Activated CD8-positive, alpha-beta memory T cell treated with anti-CD3 and anti-CD28 coated beads, Interleukin-2, amount 50 U/mL, for 48 hours (primary cell): Measurements from ENCODE around the gene TTC23L.
"Not testable (repeated sequence)": the region's sequence is repeated elsewhere in the genome, so short reads cannot be mapped to it uniquely, and the experiment has no call there.

Source experiments
- DNase-seq: peaks from one replicate; pipeline ENCODE4 v3.0.0-alpha.2; 2020

The TTC23L gene

DNA sequence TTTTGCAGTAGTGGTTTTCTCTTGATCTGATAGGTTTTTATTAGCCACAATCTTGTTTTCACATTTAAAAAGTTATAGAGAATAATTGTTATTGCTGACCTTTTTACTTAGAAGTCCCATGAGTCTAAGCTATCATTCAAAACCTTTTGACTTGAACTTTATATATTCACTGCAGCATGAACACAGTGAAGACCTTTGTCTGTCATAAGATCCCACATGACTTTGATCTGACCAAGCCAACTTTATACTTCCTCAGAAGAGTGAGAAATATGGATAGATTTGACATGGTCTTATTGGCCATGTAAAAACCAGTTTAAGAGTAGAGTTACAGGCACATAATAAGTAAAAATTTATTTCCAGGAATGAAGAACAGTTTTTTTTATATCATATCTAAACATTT is 42.3 kb downstream of the TTC23L start:
- DNase-seq, result no peak

DNA sequence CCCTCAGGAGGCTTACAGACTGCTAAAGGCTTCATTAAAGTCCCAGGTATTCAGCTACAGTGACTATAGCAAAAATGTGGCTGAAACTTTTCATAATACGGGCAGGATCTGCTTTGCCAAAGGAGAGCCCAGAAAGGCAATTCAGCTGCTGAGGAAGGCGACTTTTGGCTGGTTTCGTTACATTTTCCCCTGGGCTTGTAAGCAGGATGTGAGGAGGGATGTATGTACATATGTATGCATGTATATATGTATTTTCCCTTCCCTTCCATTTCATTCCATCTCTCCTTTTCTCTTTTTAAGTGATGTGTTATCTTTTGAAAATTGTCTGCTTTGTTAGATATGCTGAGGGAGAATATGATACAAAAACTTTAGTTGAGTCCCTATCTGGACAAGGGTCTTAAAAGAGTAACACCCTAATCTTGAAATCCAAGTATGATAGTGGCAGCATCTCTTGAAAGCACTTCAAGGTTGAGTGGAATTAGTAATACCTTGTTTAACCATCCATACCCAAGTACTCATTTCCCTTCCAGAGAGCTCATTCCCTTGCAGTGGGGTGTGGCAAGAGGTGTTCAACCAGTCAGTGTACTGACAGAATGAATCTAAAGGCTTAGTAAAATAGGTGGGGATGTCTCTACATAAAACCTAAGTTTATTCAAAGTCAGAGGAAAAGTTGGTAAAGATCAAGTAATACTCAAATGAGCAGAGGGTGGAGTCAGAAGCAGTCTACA is 47.6 kb downstream of the TTC23L start:
- DNase-seq, result no peak

DNA sequence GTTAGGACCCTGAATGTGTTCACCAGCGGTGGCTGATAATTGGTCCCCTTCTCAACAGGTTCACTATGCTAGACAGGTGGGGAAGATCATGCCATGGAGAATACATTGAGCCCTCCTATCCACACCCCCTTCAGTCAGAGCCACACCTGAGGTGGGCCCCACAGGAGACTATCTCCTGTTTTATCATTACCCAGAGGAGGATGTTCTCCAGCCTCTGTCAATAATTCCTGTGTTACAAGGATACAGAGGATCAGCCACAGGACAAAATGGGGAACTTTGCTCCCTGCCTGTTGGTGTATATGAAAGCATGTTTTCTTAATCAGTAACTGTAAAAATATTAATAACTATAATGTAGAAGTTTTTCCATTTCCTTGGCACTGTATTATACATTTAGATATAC is 50.4 kb downstream of the TTC23L start:
- no peak for DNase-seq

DNA sequence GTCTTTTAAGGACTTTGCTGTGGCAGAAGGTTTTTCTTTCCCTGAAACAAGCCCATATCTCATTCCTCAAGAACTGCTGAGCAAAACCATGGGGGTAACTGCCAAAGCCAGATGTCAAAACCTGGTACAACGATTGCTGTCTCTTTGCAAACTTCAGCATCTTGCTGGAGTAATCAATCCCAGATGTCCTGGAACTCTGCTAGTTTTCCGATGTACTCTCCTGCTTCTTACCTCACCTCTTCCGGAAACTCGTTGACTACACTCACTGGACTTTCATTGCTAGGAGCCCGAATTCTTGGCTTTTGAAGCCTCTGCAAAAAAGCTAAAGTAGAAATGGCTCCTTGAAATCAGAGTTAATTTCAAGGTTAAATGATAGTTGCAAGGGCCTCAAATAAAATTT is 53.0 kb downstream of the TTC23L start:
- DNase-seq, result no peak

DNA sequence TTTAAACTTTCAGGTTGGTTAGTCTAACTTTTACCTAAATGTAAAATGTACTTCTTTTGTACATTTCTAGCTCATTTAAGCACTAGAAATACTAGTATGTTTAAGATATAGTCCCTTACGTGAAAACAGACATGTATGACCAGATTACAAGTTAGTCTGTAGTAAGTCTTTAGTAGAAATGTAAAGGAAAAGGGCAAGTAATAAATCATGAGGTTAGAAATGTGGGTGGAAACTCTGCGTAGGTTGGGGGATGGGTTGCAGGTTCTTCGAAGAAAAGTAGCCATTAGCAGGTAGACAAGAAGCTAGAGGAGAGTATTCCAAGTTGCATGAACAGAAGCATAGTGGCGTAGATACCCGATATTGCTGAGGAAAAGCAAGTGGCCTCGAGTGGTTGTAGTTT is 53.5 kb downstream of the TTC23L start:
- no peak for DNase-seq

DNA sequence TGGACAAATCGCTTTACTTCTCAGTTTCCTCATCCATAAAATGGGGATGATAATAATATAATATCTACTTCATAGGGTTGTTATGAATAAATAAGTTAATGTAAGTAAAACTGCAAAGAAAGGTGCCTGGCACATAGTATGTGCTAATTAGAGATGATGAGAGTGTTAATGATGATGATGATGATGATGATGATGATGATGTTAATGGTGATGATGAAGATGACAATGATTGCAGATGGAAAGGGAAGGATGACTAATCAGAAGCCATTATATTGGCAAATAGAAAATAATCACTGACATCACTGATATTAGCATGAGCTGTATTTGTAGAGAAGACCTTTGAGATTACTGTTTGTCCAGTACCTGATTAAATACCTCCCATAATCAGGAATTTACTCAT is 55.8 kb downstream of the TTC23L start:
- no peak for DNase-seq

DNA sequence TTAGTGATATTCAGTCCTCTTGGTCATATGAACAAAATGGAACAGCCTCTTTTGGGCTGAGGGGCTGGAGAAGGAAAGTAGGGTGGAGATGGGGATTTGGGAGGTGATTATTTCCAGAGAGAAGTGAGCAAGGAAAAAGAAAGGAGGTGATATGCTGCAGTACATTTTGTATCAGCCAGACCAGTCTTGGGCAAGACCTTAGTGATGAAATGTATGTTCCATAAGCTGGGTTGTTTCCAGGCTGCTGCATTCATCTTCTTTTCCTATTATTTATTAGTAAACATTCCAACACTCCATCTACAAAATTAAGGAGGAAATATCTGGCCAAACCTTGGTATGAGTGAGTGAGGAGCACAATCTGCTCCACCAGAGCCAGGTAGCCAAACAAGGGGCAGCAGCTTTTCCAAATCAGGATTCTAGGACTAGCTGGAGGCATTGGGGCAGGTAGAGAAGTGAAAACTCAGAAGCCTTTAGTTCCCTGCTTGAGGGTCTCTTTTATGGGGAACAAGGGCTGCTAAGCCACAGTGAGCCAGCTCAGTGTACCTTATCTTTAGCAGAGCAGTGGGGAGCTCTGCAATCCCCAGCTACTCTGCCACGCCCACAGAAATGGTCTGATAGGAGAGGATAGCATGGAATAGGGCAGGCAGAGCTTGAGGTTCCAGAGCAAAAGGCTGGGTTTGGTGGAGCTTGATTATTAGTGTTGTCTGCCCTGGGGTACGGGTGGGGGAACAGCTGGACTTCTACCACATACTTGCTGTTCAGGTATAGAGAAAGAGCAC is 56.9 kb downstream of the TTC23L start:
- no peak for DNase-seq

DNA sequence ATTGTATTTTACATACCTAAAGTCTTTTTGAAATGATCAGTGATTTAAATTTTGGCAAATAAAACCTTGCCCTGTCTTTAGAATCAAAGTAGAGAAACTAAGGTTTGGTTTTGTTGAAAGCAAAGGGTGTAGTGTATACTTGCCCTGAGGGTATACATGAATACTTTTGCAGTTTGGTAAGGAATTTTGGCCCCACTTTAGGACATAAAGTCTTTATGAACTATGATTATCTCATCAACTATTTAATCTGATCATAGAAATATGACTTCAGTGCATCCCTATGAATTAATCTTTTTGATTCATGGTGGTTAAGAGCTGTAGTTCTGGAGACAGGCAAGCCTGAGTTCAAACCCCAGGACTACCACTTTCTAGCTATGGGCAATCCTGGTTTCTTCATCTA is 58.7 kb downstream of the TTC23L start:
- no peak for DNase-seq

DNA sequence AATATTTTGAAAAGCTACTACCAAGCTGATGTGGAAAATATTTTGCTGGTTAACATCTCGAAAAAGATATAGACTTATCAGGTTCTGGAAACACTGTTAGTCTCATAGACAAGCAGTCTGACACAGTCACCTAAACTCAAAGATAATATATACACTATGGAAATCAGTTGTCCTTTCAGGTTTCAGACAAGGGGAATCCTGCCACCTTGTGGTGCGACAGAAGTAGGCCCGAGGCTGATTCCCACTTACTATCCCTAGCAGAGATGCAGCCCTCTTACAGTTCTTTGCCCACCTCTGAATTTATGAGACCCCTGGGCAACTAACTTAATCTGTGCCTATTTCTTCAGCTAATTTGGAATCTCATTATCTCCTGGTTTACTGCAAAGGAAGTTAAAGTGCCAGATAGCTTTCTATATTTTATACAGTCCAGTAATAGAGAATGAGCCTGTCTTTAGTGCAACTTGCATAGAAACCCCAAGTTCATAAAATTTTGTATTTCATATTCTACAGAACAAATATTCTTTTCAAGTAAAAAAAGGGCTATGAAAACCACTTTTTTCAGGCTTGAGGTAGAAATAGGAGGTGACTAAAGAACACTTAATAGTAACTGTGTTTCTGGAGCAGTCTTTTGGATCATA is 59.4 kb downstream of the TTC23L start:
- DNase-seq, result peak; percentile 61

DNA sequence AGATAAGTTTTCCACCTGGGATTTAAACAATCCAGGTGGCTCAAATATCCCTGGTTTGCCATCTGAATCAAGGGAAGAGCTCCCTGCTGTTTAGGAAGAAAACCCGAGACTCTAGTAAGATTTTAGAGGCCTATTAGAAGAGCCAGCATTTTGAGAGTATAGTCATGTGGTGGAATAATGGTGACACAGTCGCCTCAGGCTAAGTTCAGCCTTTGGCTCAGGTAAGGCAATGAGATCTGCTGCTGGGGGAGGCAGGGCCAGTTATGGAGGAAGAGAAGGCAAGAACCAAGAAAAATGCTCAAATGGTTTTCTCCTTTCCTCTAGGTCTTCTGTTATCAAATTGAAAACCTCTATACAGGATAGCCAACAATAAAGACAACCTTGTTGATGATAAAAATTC is 60.1 kb downstream of the TTC23L start:
- no peak for DNase-seq

DNA sequence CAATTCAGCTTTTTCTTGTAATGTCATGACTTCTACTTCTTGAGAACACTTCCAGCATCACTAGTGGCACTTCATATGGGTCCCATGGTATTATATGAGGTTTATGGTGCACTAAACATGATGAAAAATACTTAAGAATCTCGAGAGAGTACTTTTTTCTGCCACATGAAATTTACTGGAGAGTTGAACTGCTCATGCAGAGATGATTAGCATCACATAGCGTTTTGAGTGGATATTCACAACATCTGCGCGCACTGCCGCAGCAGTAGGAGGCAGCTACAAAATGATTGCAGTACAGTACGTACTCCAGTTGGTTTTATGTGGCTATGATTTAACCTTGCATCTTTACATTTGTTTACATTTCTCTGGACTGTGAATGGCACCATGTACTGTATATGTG is 61.7 kb downstream of the TTC23L start:
- no peak for DNase-seq

DNA sequence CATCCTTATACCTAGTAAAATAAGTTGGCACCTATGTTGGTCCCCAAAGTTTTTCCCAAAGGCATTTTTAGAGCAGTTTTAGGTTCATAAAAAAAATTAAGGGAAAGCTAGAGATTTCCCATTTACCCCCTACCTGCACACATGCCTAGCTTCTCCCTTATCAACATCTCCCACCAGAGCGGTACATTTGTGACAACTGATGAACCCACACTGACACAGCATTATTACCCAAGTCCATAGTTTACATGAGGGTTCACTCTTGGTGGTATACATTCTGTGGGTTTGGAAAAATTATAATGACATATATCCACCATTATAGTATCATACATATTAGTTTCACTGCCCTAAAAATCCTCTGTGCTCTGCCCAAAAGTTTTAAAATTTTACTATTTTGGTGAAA is 64.3 kb downstream of the TTC23L start:
- no peak for DNase-seq

DNA sequence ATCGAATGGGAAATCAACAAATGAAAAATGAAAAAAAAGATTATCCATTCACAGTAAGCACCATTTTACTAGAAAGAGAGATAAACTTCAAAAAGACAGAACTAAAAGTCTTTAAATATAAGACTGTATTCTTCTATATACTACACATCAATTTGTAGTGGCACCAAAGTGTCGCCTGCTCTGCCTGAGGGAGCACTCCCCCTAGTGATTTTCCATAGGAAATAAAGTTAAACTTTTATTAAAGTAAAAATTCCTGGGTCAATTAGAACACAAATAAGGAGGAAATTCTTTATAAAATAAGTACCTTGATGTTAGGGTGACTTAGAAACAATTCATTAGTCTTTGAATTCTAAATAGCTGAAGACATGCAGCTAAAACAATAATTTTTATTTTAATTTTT is 66.6 kb downstream of the TTC23L start:
- DNase-seq, result no peak

DNA sequence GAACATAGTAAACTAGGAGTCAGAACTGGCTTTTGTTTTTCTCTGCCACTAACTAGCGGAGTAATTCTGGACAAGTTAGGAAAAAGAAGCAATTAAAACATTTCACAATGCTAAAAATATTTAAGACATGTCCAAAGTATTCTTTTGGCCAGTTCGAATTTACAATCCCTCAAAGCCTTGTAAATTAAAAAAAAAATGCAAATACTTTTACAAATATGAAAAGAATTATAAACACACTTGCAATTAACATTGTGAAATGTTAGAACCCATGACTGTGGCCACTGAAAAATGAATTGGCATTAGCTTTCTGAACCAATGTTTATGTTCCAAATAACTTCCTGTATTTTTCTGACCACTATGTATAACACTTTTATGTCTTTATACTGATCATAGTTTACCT is 74.1 kb downstream of the TTC23L start:
- DNase-seq, result no peak

DNA sequence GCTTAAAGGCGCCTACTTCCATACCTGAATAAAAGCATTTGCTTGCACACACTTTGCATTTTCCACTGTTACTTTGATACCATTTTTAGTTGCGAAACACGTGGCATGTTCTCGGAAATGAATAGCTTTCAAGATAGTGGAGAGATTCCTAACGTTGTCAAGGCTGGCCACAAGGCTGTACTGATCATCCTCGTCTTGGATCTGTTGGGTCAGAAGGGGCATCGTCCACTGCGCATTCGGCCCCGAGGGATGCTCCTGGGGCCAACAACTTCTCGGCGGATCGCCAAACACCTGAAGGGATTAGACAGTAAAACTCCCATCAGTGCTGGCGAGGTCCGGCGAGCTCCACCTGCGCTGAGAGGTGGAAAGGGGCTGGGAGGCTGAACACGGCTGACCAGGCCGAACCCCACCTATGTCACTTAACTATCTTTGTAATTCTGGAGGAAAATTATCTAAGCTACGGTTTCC is 75.7 kb downstream of the TTC23L start:
- DNase-seq, result peak; percentile 63

DNA sequence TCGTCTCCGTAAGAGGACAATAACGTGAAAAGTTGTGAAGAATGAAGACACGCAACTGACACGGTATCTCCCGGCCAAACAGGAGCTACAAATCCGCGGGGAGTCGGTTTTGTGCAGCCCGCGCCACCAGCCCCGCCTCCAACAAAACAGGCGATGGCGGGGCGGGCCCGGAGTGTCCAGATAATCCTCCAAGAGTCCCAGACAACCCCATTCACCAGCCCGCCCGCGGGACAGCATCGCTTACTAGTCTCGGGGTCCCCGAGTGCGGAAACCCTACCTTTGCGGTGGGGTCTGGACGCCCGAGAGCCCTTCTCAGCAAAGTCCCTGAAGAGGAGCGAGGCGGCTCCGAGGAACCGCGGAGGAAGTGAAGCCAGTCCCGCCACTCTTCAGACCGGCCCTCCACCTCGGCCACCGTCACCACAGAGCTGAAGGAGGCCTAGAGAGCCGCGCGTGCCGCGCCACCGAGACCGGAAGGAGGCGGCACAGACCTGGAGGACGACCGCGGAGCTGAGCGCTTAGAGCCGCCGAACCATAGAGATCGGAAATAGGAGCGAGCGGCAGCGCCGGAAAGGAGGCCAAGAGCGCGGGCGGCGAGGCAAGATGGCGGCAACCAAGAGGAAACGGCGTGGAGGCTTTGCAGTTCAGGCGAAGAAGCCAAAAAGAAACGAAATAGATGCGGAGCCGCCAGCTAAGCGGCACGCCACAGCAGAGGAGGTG is 76.3 kb downstream of the TTC23L start, which contains the start of the genes BRIX1 and RAD1:
Gene BRIX1 (plus strand): TSS at position 573 of the 717 bp plus-strand sequence. CDS start 28 bp downstream, at position 601.
Gene RAD1 (minus strand): TSS at position 366 of the 717 bp plus-strand sequence. CDS start 612 bp downstream, outside the sequence.
- peak; percentile 96 for DNase-seq

DNA sequence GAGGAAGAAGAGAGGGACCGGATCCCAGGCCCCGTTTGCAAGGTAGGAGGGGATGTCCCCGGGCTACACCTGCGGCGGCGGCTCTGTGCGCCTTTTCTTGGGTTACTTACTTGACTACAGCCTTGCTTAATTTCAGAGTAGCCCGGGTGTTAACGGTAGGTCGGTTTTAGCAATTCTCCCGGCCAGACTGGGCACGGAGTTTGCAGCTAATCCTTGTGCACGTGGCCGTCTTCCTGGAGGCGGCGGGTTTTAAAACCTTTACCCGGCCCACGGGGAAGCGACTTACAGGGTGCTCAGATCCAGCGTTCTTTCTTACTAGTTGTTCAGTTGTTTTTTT is 76.9 kb downstream of the TTC23L start:
- no peak for DNase-seq

DNA sequence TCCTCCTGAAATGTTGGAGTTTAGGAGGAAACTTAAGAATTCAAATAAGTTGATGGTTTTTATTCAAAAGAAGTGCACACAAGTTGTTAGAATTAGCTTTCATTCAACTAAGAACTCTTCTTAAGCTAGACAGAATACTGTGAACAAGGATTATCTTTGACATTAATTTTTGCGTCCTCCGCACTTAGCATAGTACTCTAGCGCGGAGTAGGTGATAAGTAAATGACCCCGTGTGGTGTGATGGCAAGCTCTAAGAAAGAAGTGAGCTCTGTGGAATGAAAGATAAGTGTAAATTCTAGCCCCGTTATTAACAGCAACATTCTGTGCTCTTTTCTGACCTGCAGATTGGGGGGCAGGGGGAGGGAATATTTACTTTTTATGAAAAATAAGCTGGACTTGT is 77.6 kb downstream of the TTC23L start:
- no peak for DNase-seq

DNA sequence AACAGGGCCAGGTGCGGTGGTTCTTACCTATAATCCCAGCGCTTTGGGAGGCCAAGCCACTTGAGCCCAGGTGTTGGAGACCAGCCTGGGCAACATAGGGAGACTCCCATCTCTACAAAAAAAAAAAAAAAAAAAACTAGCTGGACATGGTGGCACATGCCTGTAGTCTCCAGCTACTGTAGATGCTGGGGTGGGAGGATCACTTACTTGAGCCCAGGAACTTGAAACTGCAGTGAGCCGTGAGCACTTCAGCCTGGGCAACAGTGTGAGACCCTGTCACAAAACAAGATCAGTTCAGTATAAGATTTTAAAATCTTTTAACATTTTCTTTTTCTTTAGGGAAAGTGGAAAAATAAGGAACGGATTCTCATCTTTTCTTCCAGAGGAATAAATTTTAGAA is 79.1 kb downstream of the TTC23L start:
- no peak for DNase-seq

DNA sequence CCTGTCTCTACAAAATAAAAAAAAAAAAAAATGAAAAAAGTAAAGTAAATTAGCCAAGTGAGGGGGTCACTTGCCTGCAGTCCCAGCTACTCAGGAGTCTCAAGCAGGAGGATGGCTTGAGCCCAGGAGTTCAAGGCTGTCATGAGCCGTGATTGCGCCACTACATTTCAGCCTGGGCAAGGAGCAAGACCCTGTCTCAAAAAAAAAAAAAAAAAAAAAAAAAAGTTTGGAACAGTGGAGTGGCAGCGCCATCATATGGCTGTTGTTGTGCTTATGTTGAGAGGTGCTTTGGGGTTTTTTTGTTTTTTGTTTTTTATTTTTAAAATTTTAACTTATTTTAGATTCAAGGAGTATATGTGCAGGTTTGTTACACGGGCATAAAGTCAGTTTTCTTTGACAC is 80.1 kb downstream of the TTC23L start:
- no peak for DNase-seq

DNA sequence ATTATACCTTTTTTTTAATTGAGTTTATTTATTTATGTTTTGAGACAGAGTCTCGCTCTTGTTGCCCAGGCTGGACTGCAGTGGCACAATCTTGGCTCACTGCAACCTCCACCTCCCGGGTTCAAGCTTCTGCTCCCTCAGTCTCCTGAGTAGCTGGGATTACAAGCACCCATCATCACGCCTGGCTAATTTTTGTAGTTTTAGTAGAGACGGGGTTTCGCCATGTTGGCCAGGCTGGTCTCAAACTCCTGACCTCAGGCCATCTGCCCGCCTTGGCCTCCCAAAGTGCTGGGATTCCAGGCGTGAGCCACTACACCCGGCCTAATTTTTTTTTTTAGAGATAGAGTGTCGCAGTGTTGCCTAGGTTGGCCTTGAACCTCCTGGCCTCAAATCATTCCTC is 84.3 kb downstream of the TTC23L start:
- not testable (repeated sequence) for DNase-seq

DNA sequence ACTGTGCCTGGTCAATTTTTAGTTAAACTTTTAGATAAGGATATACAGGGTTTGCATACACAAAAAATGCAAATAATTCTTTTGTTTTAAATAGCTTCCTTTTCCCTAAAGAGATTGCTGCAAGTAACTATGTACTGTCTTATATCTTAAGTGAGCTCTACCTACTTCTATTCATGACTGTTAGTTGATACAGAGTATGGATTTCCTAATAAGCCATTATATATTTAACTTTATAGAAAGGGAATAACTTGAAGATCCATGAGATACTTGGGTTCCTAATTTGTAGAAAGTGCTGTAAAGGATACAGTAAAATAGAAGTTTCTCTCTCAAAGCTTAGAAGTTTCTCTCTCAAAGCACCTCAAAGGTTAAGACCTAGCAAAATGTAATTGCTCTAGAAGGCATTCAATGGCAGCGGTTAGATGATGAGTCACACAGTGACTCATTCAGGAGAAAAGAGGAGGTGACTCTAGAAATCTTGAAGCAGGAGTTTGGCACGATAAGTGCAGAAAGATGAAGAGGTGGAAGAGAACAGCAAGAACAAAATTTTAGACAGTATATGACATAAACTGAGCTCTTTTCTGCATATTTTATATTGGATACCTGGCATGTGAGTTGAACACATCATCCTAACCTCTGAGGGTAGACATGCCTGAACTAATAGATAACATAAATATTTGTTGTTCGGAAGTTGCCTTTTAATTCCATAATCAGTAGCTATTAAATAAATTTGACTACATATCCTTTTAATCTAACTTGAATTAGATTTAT is 84.9 kb downstream of the TTC23L start:
- DNase-seq, result no peak

DNA sequence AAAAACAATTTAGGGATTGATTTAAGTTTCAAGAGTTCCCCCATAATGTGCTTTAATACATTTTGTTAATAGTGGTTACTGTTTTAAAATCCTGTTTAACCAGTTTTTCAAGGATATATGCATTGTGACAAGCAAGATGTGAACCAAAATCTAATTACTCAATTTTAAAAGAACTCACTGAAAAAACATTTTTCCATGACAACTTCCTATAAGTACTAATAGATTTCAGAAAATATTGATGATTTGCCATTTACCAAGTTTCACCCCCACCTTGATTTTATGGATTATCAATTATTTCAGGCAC is 85.5 kb downstream of the TTC23L start:
- no peak for DNase-seq
